ENCODE measurements around the gene PARK7.

PARK7 gene

GRCh38 chr1:8003438-8004112 is 42.1 kb downstream of the PARK7 start:
- no peak overlapping the region for H3K9ac ChIP-seq (ENCODE audit: low read length)
- no peak overlapping the region for H3K27ac ChIP-seq (ENCODE audit: low read depth, low read length)
- no peaks in the 10 kb centered on the region for H3K4me1 ChIP-seq (ENCODE audit: insufficient read depth, low read length)

GRCh38 chr1:8004113-8004802 is 42.7 kb downstream of the PARK7 start:
- Histone ChIP-seq H3K27me3 (ENCODE audit: control insufficient read depth in 1 of 2, insufficient read depth in 2 of 2, low read length in 2 of 2) (no peaks in the 10 kb centered on the region), H3K9ac (ENCODE audit: low read length) (no peak overlapping the region), H3K27ac (ENCODE audit: low read depth, low read length) (no peak overlapping the region), H3K9me3 (ENCODE audit: low read length) (no peaks in the 10 kb centered on the region), H3K4me1 (ENCODE audit: insufficient read depth, low read length) (no peaks in the 10 kb centered on the region), H3K36me3 (ENCODE audit: insufficient read depth, low read length) (no peaks in the 10 kb centered on the region), H3K4me3 (ENCODE audit: low read depth in 1 of 2, low read length in 2 of 2) (no peak overlapping the region)

More at GRCh38 chr1:8003438-8004112, 42.1 kb downstream of the PARK7 start:
- H3K9me3 ChIP-seq (ENCODE audit: low read length): no peaks in the 10 kb centered on the region
- H3K4me3 ChIP-seq (ENCODE audit: low read depth in 1 of 2, low read length in 2 of 2): no peak overlapping the region
- no peaks in the 10 kb centered on the region for H3K36me3 ChIP-seq (ENCODE audit: insufficient read depth, low read length)
- no peaks in the 10 kb centered on the region for H3K27me3 ChIP-seq (ENCODE audit: control insufficient read depth in 1 of 2, insufficient read depth in 2 of 2, low read length in 2 of 2)

- peak overlapping the region; percentile 10 for H3K27ac ChIP-seq (ENCODE audit: low read depth, low read length)
- H3K4me1 ChIP-seq (ENCODE audit: insufficient read depth, low read length): no peaks in the 10 kb centered on the region
- H3K4me3 ChIP-seq (ENCODE audit: low read depth in 1 of 2, low read length in 2 of 2): no peak overlapping the region
- peaks cover 3% of the 10 kb centered on the region for H3K36me3 ChIP-seq (ENCODE audit: insufficient read depth, low read length)
- H3K9me3 ChIP-seq (ENCODE audit: low read length): no peaks in the 10 kb centered on the region
- no peaks in the 10 kb centered on the region for H3K27me3 ChIP-seq (ENCODE audit: control insufficient read depth in 1 of 2, insufficient read depth in 2 of 2, low read length in 2 of 2)
- H3K9ac ChIP-seq (ENCODE audit: low read length): no peak overlapping the region
Observed at GRCh38 chr1:8004803-8005573, 43.5 kb downstream of the PARK7 start.

GRCh38 chr1:8006037-8006963 is 44.8 kb downstream of the PARK7 start:
- Histone ChIP-seq H3K36me3 (ENCODE audit: insufficient read depth, low read length) (peaks cover 11% of the 10 kb centered on the region), H3K9ac (ENCODE audit: low read length) (no peak overlapping the region), H3K9me3 (ENCODE audit: low read length) (no peaks in the 10 kb centered on the region), H3K4me1 (ENCODE audit: insufficient read depth, low read length) (no peaks in the 10 kb centered on the region), H3K27ac (ENCODE audit: low read depth, low read length) (no peak overlapping the region), H3K4me3 (ENCODE audit: low read depth in 1 of 2, low read length in 2 of 2) (no peak overlapping the region), H3K27me3 (ENCODE audit: control insufficient read depth in 1 of 2, insufficient read depth in 2 of 2, low read length in 2 of 2) (no peaks in the 10 kb centered on the region)

GRCh38 chr1:8009043-8010002 is 47.8 kb downstream of the PARK7 start:
- Histone ChIP-seq H3K4me1 (ENCODE audit: insufficient read depth, low read length) (no peaks in the 10 kb centered on the region), H3K9ac (ENCODE audit: low read length) (no peak overlapping the region), H3K9me3 (ENCODE audit: low read length) (no peaks in the 10 kb centered on the region), H3K27me3 (ENCODE audit: control insufficient read depth in 1 of 2, insufficient read depth in 2 of 2, low read length in 2 of 2) (no peaks in the 10 kb centered on the region), H3K36me3 (ENCODE audit: insufficient read depth, low read length) (peaks cover 39% of the 10 kb centered on the region), H3K4me3 (ENCODE audit: low read depth in 1 of 2, low read length in 2 of 2) (no peak overlapping the region), H3K27ac (ENCODE audit: low read depth, low read length) (no peak overlapping the region)

- H3K27ac ChIP-seq (ENCODE audit: low read depth, low read length): no peak overlapping the region
- H3K9ac ChIP-seq (ENCODE audit: low read length): no peak overlapping the region
- H3K4me1 ChIP-seq (ENCODE audit: insufficient read depth, low read length): peaks cover 1% of the 10 kb centered on the region
Observed at GRCh38 chr1:8010080-8010664, 48.7 kb downstream of the PARK7 start.

GRCh38 chr1:8011016-8011415 is 49.5 kb downstream of the PARK7 start:
- Histone ChIP-seq H3K27me3 (ENCODE audit: control insufficient read depth in 1 of 2, insufficient read depth in 2 of 2, low read length in 2 of 2) (no peaks in the 10 kb centered on the region), H3K27ac (ENCODE audit: low read depth, low read length) (no peak overlapping the region), H3K4me1 (ENCODE audit: insufficient read depth, low read length) (peaks cover 10% of the 10 kb centered on the region), H3K9me3 (ENCODE audit: low read length) (no peaks in the 10 kb centered on the region), H3K36me3 (ENCODE audit: insufficient read depth, low read length) (peaks cover 43% of the 10 kb centered on the region), H3K9ac (ENCODE audit: low read length) (no peak overlapping the region), H3K4me3 (ENCODE audit: low read depth in 1 of 2, low read length in 2 of 2) (no peak overlapping the region)

More at GRCh38 chr1:8010080-8010664, 48.7 kb downstream of the PARK7 start:
- Histone ChIP-seq H3K9me3 (ENCODE audit: low read length) (no peaks in the 10 kb centered on the region), H3K36me3 (ENCODE audit: insufficient read depth, low read length) (peaks cover 43% of the 10 kb centered on the region), H3K4me3 (ENCODE audit: low read depth in 1 of 2, low read length in 2 of 2) (no peak overlapping the region), H3K27me3 (ENCODE audit: control insufficient read depth in 1 of 2, insufficient read depth in 2 of 2, low read length in 2 of 2) (no peaks in the 10 kb centered on the region)

GRCh38 chr1:8011923-8012858 is 50.7 kb downstream of the PARK7 start:
- peaks cover 22% of the 10 kb centered on the region for H3K4me1 ChIP-seq (ENCODE audit: insufficient read depth, low read length)
- no peak overlapping the region for H3K27ac ChIP-seq (ENCODE audit: low read depth, low read length)
- no peaks in the 10 kb centered on the region for H3K9me3 ChIP-seq (ENCODE audit: low read length)
- H3K9ac ChIP-seq (ENCODE audit: low read length): no peak overlapping the region
- peaks cover 43% of the 10 kb centered on the region for H3K36me3 ChIP-seq (ENCODE audit: insufficient read depth, low read length)
- H3K4me3 ChIP-seq (ENCODE audit: low read depth in 1 of 2, low read length in 2 of 2): no peak overlapping the region
- no peaks in the 10 kb centered on the region for H3K27me3 ChIP-seq (ENCODE audit: control insufficient read depth in 1 of 2, insufficient read depth in 2 of 2, low read length in 2 of 2)

GRCh38 chr1:8012955-8013354 is 51.4 kb downstream of the PARK7 start:
- Histone ChIP-seq H3K27ac (ENCODE audit: low read depth, low read length) (no peak overlapping the region), H3K27me3 (ENCODE audit: control insufficient read depth in 1 of 2, insufficient read depth in 2 of 2, low read length in 2 of 2) (no peaks in the 10 kb centered on the region), H3K4me3 (ENCODE audit: low read depth in 1 of 2, low read length in 2 of 2) (no peak overlapping the region), H3K9ac (ENCODE audit: low read length) (no peak overlapping the region), H3K36me3 (ENCODE audit: insufficient read depth, low read length) (peaks cover 43% of the 10 kb centered on the region), H3K4me1 (ENCODE audit: insufficient read depth, low read length) (peaks cover 29% of the 10 kb centered on the region), H3K9me3 (ENCODE audit: low read length) (no peaks in the 10 kb centered on the region)

Measured in muscle layer of colon (tissue), 2 donors.